ENCODE data around the gene DOCK2.

DOCK2 gene

GRCh38 chr5:169798906-169799660, 162.0 kb downstream of the DOCK2 start:
- TF ChIP-seq CTCF (conservative IDR thresholded peaks at IDR 0.05; ENCODE audit: low read length) (no peak), EZH2phosphoT487 (IDR thresholded peaks at IDR 0.05; ENCODE audit: borderline replicate concordance) (no peak)
- no peak overlapping the region for H2AFZ ChIP-seq (ENCODE audit: low read length)

GRCh38 chr5:169801324-169801777, 164.3 kb downstream of the DOCK2 start:
- Histone ChIP-seq H4K20me1 (ENCODE audit: insufficient read depth, low read length, poor library complexity, severe bottlenecking) (no peaks in the 10 kb centered on the region), H3K9ac (ENCODE audit: low read depth, low read length, poor library complexity, severe bottlenecking) (no peak overlapping the region), H3K36me3 (ENCODE audit: insufficient read depth, low read length) (peaks cover 21% of the 10 kb centered on the region; the same call in 1 of the 2 replicates), H3K4me2 (ENCODE audit: low read depth, low read length, poor library complexity, severe bottlenecking) (no peak overlapping the region), H3K4me3 (ENCODE audit: low read length, poor library complexity, severe bottlenecking) (no peak overlapping the region), H3K27me3 (ENCODE audit: insufficient read depth, low read length, poor library complexity, severe bottlenecking) (no peaks in the 10 kb centered on the region), H2AFZ (ENCODE audit: low read length) (no peak overlapping the region), H3K9me2 (replicated peaks; ENCODE audit: low read depth, low read length) (no peaks in the 10 kb centered on the region), H3K79me2 (ENCODE audit: insufficient read depth, low read length) (no peaks in the 10 kb centered on the region), H3K4me1 (ENCODE audit: insufficient read depth, low read length, poor library complexity, severe bottlenecking) (peaks cover 6% of the 10 kb centered on the region), H3K9me3 (ENCODE audit: insufficient read depth, low read depth, low read length) (no peaks in the 10 kb centered on the region), H3F3A (ENCODE audit: low read depth) (no peaks in the 10 kb centered on the region)
- no peak for TF ChIP-seq EZH2phosphoT487 (IDR thresholded peaks at IDR 0.05; ENCODE audit: borderline replicate concordance)
- no peak for TF ChIP-seq CTCF (conservative IDR thresholded peaks at IDR 0.05; ENCODE audit: low read length)

More at GRCh38 chr5:169798906-169799660, 162.0 kb downstream of the DOCK2 start:
- no peaks in the 10 kb centered on the region for H3K79me2 ChIP-seq (ENCODE audit: insufficient read depth, low read length)
- no peaks in the 10 kb centered on the region for H3K9me2 ChIP-seq (replicated peaks; ENCODE audit: low read depth, low read length)
- no peaks in the 10 kb centered on the region for H3K9me3 ChIP-seq (ENCODE audit: insufficient read depth, low read depth, low read length)
- peaks cover 6% of the 10 kb centered on the region for H3K4me1 ChIP-seq (ENCODE audit: insufficient read depth, low read length, poor library complexity, severe bottlenecking)
- peaks cover 13% of the 10 kb centered on the region; the same call in 1 of the 2 replicates for H3K36me3 ChIP-seq (ENCODE audit: insufficient read depth, low read length)
- H3K9ac ChIP-seq (ENCODE audit: low read depth, low read length, poor library complexity, severe bottlenecking), result no peak overlapping the region
- no peaks in the 10 kb centered on the region for H4K20me1 ChIP-seq (ENCODE audit: insufficient read depth, low read length, poor library complexity, severe bottlenecking)
- no peak overlapping the region for H3K4me3 ChIP-seq (ENCODE audit: low read length, poor library complexity, severe bottlenecking)
- no peaks in the 10 kb centered on the region for H3F3A ChIP-seq (ENCODE audit: low read depth)
- no peak overlapping the region for H3K4me2 ChIP-seq (ENCODE audit: low read depth, low read length, poor library complexity, severe bottlenecking)
- H3K27me3 ChIP-seq (ENCODE audit: insufficient read depth, low read length, poor library complexity, severe bottlenecking), result no peaks in the 10 kb centered on the region

GRCh38 chr5:169801781-169802180, 164.7 kb downstream of the DOCK2 start:
- H3K4me1 ChIP-seq (ENCODE audit: insufficient read depth, low read length, poor library complexity, severe bottlenecking), result peaks cover 6% of the 10 kb centered on the region
- no peaks in the 10 kb centered on the region for H3K27me3 ChIP-seq (ENCODE audit: insufficient read depth, low read length, poor library complexity, severe bottlenecking)
- no peaks in the 10 kb centered on the region for H3K79me2 ChIP-seq (ENCODE audit: insufficient read depth, low read length)
- H3K9ac ChIP-seq (ENCODE audit: low read depth, low read length, poor library complexity, severe bottlenecking), result no peak overlapping the region
- no peak for TF ChIP-seq EZH2phosphoT487 (IDR thresholded peaks at IDR 0.05; ENCODE audit: borderline replicate concordance)
- TF ChIP-seq CTCF (conservative IDR thresholded peaks at IDR 0.05; ENCODE audit: low read length), result no peak
- H3K4me3 ChIP-seq (ENCODE audit: low read length, poor library complexity, severe bottlenecking), result no peak overlapping the region
- H3F3A ChIP-seq (ENCODE audit: low read depth), result no peaks in the 10 kb centered on the region
- H4K20me1 ChIP-seq (ENCODE audit: insufficient read depth, low read length, poor library complexity, severe bottlenecking), result no peaks in the 10 kb centered on the region
- H2AFZ ChIP-seq (ENCODE audit: low read length), result no peak overlapping the region
- no peaks in the 10 kb centered on the region for H3K9me3 ChIP-seq (ENCODE audit: insufficient read depth, low read depth, low read length)
- no peaks in the 10 kb centered on the region for H3K9me2 ChIP-seq (replicated peaks; ENCODE audit: low read depth, low read length)
- no peak overlapping the region for H3K4me2 ChIP-seq (ENCODE audit: low read depth, low read length, poor library complexity, severe bottlenecking)
- peaks cover 21% of the 10 kb centered on the region; the same call in 1 of the 2 replicates for H3K36me3 ChIP-seq (ENCODE audit: insufficient read depth, low read length)

Data from Loucy (cell line).